ENCODE measurements around the gene TEDC2. TPM values are rescaled to one million over a fixed set of nuclear protein-coding genes. Genes with fewer than 3 reads are reported as not detected.

TEDC2 gene
- total RNA-seq, 1 donor from 2014 or later = 2.6 TPM

GRCh38 chr16:2465653-2466415, 5.9 kb downstream of the TEDC2 start:
- Histone ChIP-seq H3K4me3 (ENCODE audit: low read length in 3 of 3) (no peak overlapping the region), H3K27ac (ENCODE audit: low read depth, low read length) (no peak overlapping the region), H3K4me1 (ENCODE audit: control insufficient read depth in 3 of 3, insufficient read depth in 3 of 3, low read length in 3 of 3) (peaks cover 20 to 34% (median 31%) of the 10 kb centered on the region in 3 donors), H3K9ac (ENCODE audit: low read depth in 1 of 3, low read length in 3 of 3) (no peak overlapping the region), H3K36me3 (ENCODE audit: control insufficient read depth in 3 of 3, insufficient read depth in 3 of 3, low read length in 3 of 3) (no peaks in the 10 kb centered on the region), H3K27me3 (ENCODE audit: control insufficient read depth in 3 of 3, insufficient read depth in 3 of 3, low read length in 3 of 3) (peaks cover 7 to 22% (median 16%) of the 10 kb centered on the region in 3 donors), H3K9me3 (ENCODE audit: control insufficient read depth in 3 of 3, low read length in 3 of 3) (no peaks in the 10 kb centered on the region)

GRCh38 chr16:2466667-2467527, 7.0 kb downstream of the TEDC2 start:
- Histone ChIP-seq H3K27ac (ENCODE audit: low read depth, low read length) (no peak overlapping the region), H3K9ac (ENCODE audit: low read depth in 1 of 3, low read length in 3 of 3) (peak overlapping the region; percentile 33 to 74 (median 45)), H3K27me3 (ENCODE audit: control insufficient read depth in 3 of 3, insufficient read depth in 3 of 3, low read length in 3 of 3) (peaks cover 11 to 28% (median 18%) of the 10 kb centered on the region in 3 donors), H3K4me1 (ENCODE audit: control insufficient read depth in 3 of 3, insufficient read depth in 3 of 3, low read length in 3 of 3) (peaks cover 20 to 40% (median 32%) of the 10 kb centered on the region in 3 donors), H3K4me3 (ENCODE audit: low read length in 3 of 3) (peak overlapping the region in 2 of 3 donors; percentile 60 to 67), H3K9me3 (ENCODE audit: control insufficient read depth in 3 of 3, low read length in 3 of 3) (no peaks in the 10 kb centered on the region), H3K36me3 (ENCODE audit: control insufficient read depth in 3 of 3, insufficient read depth in 3 of 3, low read length in 3 of 3) (no peaks in the 10 kb centered on the region)

GRCh38 chr16:2467528-2468232, 7.8 kb downstream of the TEDC2 start:
- Histone ChIP-seq H3K27ac (ENCODE audit: low read depth, low read length) (no peak overlapping the region), H3K4me3 (ENCODE audit: low read length in 3 of 3) (peak overlapping the region; percentile 43 to 67 (median 60)), H3K9ac (ENCODE audit: low read depth in 1 of 3, low read length in 3 of 3) (peak overlapping the region; percentile 45 to 74 (median 61))

GRCh38 chr16:2468233-2468724, 8.4 kb downstream of the TEDC2 start:
- H3K27me3 ChIP-seq (ENCODE audit: control insufficient read depth in 3 of 3, insufficient read depth in 3 of 3, low read length in 3 of 3) = peaks cover 14 to 42% (median 32%) of the 10 kb centered on the region in 3 donors
- no peak overlapping the region for H3K27ac ChIP-seq (ENCODE audit: low read depth, low read length)

More at GRCh38 chr16:2467528-2468232, 7.8 kb downstream of the TEDC2 start:
- Histone ChIP-seq H3K36me3 (ENCODE audit: control insufficient read depth in 3 of 3, insufficient read depth in 3 of 3, low read length in 3 of 3) (no peaks in the 10 kb centered on the region), H3K4me1 (ENCODE audit: control insufficient read depth in 3 of 3, insufficient read depth in 3 of 3, low read length in 3 of 3) (peaks cover 20 to 46% (median 38%) of the 10 kb centered on the region in 3 donors), H3K27me3 (ENCODE audit: control insufficient read depth in 3 of 3, insufficient read depth in 3 of 3, low read length in 3 of 3) (peaks cover 14 to 36% (median 26%) of the 10 kb centered on the region in 3 donors), H3K9me3 (ENCODE audit: control insufficient read depth in 3 of 3, low read length in 3 of 3) (no peaks in the 10 kb centered on the region)

GRCh38 chr16:2468725-2469398, 9.0 kb downstream of the TEDC2 start:
- Histone ChIP-seq H3K27ac (ENCODE audit: low read depth, low read length) (no peak overlapping the region), H3K4me3 (ENCODE audit: low read length in 3 of 3) (peak overlapping the region in 2 of 3 donors; percentile 60 to 67), H3K4me1 (ENCODE audit: control insufficient read depth in 3 of 3, insufficient read depth in 3 of 3, low read length in 3 of 3) (peaks cover 20 to 55% (median 42%) of the 10 kb centered on the region in 3 donors), H3K9me3 (ENCODE audit: control insufficient read depth in 3 of 3, low read length in 3 of 3) (no peaks in the 10 kb centered on the region), H3K27me3 (ENCODE audit: control insufficient read depth in 3 of 3, insufficient read depth in 3 of 3, low read length in 3 of 3) (peaks cover 14 to 43% (median 35%) of the 10 kb centered on the region in 3 donors), H3K36me3 (ENCODE audit: control insufficient read depth in 3 of 3, insufficient read depth in 3 of 3, low read length in 3 of 3) (no peaks in the 10 kb centered on the region), H3K9ac (ENCODE audit: low read depth in 1 of 3, low read length in 3 of 3) (peak overlapping the region in 1 of 3 donors; percentile 40)

More at GRCh38 chr16:2468233-2468724, 8.4 kb downstream of the TEDC2 start:
- H3K4me3 ChIP-seq (ENCODE audit: low read length in 3 of 3) = peak overlapping the region; percentile 43 to 67 (median 60)
- no peaks in the 10 kb centered on the region for H3K9me3 ChIP-seq (ENCODE audit: control insufficient read depth in 3 of 3, low read length in 3 of 3)
- H3K36me3 ChIP-seq (ENCODE audit: control insufficient read depth in 3 of 3, insufficient read depth in 3 of 3, low read length in 3 of 3) = no peaks in the 10 kb centered on the region
- H3K4me1 ChIP-seq (ENCODE audit: control insufficient read depth in 3 of 3, insufficient read depth in 3 of 3, low read length in 3 of 3) = peaks cover 20 to 52% (median 42%) of the 10 kb centered on the region in 3 donors
- peak overlapping the region in 2 of 3 donors; percentile 61 to 74 for H3K9ac ChIP-seq (ENCODE audit: low read depth in 1 of 3, low read length in 3 of 3)

- Histone ChIP-seq H3K9me3 (ENCODE audit: control insufficient read depth in 3 of 3, low read length in 3 of 3) (no peaks in the 10 kb centered on the region), H3K4me1 (ENCODE audit: control insufficient read depth in 3 of 3, insufficient read depth in 3 of 3, low read length in 3 of 3) (peaks cover 28 to 62% (median 48%) of the 10 kb centered on the region in 3 donors), H3K27ac (ENCODE audit: low read depth, low read length) (no peak overlapping the region), H3K9ac (ENCODE audit: low read depth in 1 of 3, low read length in 3 of 3) (peak overlapping the region in 1 of 3 donors; percentile 40), H3K36me3 (ENCODE audit: control insufficient read depth in 3 of 3, insufficient read depth in 3 of 3, low read length in 3 of 3) (no peaks in the 10 kb centered on the region), H3K27me3 (ENCODE audit: control insufficient read depth in 3 of 3, insufficient read depth in 3 of 3, low read length in 3 of 3) (peaks cover 14 to 43% (median 35%) of the 10 kb centered on the region in 3 donors), H3K4me3 (ENCODE audit: low read length in 3 of 3) (no peak overlapping the region)
Observed at GRCh38 chr16:2469399-2470233, 9.7 kb downstream of the TEDC2 start.

- Histone ChIP-seq H3K27ac (ENCODE audit: low read depth, low read length) (no peak overlapping the region), H3K27me3 (ENCODE audit: control insufficient read depth in 3 of 3, insufficient read depth in 3 of 3, low read length in 3 of 3) (peaks cover 14 to 43% (median 35%) of the 10 kb centered on the region in 3 donors), H3K4me1 (ENCODE audit: control insufficient read depth in 3 of 3, insufficient read depth in 3 of 3, low read length in 3 of 3) (peaks cover 28 to 63% (median 48%) of the 10 kb centered on the region in 3 donors), H3K4me3 (ENCODE audit: low read length in 3 of 3) (no peak overlapping the region), H3K9me3 (ENCODE audit: control insufficient read depth in 3 of 3, low read length in 3 of 3) (no peaks in the 10 kb centered on the region), H3K9ac (ENCODE audit: low read depth in 1 of 3, low read length in 3 of 3) (no peak overlapping the region), H3K36me3 (ENCODE audit: control insufficient read depth in 3 of 3, insufficient read depth in 3 of 3, low read length in 3 of 3) (no peaks in the 10 kb centered on the region)
Observed at GRCh38 chr16:2470234-2470601, 10.3 kb downstream of the TEDC2 start.

- peaks cover 29 to 65% (median 49%) of the 10 kb centered on the region in 3 donors for H3K4me1 ChIP-seq (ENCODE audit: control insufficient read depth in 3 of 3, insufficient read depth in 3 of 3, low read length in 3 of 3)
- peaks cover 14 to 43% (median 35%) of the 10 kb centered on the region in 3 donors for H3K27me3 ChIP-seq (ENCODE audit: control insufficient read depth in 3 of 3, insufficient read depth in 3 of 3, low read length in 3 of 3)
- no peak overlapping the region for H3K27ac ChIP-seq (ENCODE audit: low read depth, low read length)
- H3K9ac ChIP-seq (ENCODE audit: low read depth in 1 of 3, low read length in 3 of 3) = no peak overlapping the region
- H3K9me3 ChIP-seq (ENCODE audit: control insufficient read depth in 3 of 3, low read length in 3 of 3) = no peaks in the 10 kb centered on the region
- H3K4me3 ChIP-seq (ENCODE audit: low read length in 3 of 3) = no peak overlapping the region
- H3K36me3 ChIP-seq (ENCODE audit: control insufficient read depth in 3 of 3, insufficient read depth in 3 of 3, low read length in 3 of 3) = no peaks in the 10 kb centered on the region
Observed at GRCh38 chr16:2470603-2471015, 10.7 kb downstream of the TEDC2 start.
